Sigmoid colon (tissue), 4 donors: ENCODE data around the gene SORCS1.

Experiments used
- POLR2AphosphoS5 ChIP-seq, 4 donors: sonication (generic); formaldehyde crosslinking; IDR thresholded peaks; one replicate each; pipeline ENCODE4 v1.6.1; 2017; ENCODE audit warnings: antibody characterized with exemption in 4 of 4
- TF ChIP-seq, protein P1 (sequence below), 4 experiments: fragments of 450-650 bp in 3 of 4; fragments of 200-600 bp in 1 of 4; IDR thresholded peaks; one replicate each; pipeline ENCODE4 v1.5.1; 2016 to 2019; ENCODE audit warnings: antibody characterized with exemption in 4 of 4, mild to moderate bottlenecking in 3 of 4, moderate library complexity in 2 of 4

DNA sequence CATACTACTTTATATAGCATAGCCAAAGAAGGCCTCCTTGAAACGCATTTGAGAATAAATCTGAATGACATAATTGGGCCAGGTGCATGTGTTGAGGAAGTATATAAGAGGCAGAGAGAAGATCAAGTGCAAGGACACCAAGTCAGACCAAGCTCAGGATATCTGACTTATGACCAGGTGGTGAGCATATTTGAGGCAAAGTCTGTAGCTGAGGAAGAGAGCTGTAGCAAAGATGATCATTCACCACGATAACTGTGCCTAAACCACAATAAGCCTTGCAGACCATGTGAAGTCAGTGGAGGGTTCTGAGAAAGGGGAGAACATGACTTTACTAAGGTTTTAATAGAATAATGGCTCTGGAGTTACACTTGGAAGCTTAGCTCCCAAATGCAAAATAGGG lies 292.3 kb downstream of the SORCS1 start:
- TF ChIP-seq, protein P1, sequence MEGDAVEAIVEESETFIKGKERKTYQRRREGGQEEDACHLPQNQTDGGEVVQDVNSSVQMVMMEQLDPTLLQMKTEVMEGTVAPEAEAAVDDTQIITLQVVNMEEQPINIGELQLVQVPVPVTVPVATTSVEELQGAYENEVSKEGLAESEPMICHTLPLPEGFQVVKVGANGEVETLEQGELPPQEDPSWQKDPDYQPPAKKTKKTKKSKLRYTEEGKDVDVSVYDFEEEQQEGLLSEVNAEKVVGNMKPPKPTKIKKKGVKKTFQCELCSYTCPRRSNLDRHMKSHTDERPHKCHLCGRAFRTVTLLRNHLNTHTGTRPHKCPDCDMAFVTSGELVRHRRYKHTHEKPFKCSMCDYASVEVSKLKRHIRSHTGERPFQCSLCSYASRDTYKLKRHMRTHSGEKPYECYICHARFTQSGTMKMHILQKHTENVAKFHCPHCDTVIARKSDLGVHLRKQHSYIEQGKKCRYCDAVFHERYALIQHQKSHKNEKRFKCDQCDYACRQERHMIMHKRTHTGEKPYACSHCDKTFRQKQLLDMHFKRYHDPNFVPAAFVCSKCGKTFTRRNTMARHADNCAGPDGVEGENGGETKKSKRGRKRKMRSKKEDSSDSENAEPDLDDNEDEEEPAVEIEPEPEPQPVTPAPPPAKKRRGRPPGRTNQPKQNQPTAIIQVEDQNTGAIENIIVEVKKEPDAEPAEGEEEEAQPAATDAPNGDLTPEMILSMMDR (IDR thresholded peaks at IDR 0.05): no peak
- no peak for TF ChIP-seq POLR2AphosphoS5 (IDR thresholded peaks at IDR 0.05)
